Measurements from ENCODE around the gene ABRACL. TPM values are rescaled to one million over a fixed set of nuclear protein-coding genes. Genes with fewer than 3 reads are reported as not detected.

ABRACL gene
- total RNA-seq, 4 donors from 2014 or later, result 4.6 to 10.1 (median 7.1) TPM

DNA sequence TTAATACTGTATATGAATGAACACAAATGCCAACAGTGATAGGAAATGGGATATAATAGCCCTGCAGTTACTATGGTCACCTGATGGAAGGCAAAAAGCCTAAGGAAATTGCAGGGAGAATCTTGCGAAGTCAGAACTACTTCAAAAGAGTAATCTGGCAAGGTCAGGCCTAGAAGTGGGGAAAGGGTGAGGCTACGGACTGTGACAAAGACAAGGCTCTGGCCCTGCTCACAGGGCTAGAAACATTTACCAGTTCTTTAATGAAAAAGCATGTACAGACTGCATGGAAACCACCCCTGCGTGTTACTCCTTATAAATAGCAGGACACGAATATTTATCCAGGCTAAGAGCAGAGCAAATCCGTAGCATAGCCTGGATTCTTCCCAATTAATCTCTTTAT is 53.8 kb downstream of the ABRACL start:
- Histone ChIP-seq H3K27me3 (no peaks in the 10 kb centered on the region), H3K9me3 (no peaks in the 10 kb centered on the region), H3K4me1 (no peaks in the 10 kb centered on the region), H3K36me3 (no peaks in the 10 kb centered on the region), H3K27ac (replicated peaks in 1 of 4) (no peak overlapping the region), H3K4me3 (no peak overlapping the region)
- TF ChIP-seq, protein P1, sequence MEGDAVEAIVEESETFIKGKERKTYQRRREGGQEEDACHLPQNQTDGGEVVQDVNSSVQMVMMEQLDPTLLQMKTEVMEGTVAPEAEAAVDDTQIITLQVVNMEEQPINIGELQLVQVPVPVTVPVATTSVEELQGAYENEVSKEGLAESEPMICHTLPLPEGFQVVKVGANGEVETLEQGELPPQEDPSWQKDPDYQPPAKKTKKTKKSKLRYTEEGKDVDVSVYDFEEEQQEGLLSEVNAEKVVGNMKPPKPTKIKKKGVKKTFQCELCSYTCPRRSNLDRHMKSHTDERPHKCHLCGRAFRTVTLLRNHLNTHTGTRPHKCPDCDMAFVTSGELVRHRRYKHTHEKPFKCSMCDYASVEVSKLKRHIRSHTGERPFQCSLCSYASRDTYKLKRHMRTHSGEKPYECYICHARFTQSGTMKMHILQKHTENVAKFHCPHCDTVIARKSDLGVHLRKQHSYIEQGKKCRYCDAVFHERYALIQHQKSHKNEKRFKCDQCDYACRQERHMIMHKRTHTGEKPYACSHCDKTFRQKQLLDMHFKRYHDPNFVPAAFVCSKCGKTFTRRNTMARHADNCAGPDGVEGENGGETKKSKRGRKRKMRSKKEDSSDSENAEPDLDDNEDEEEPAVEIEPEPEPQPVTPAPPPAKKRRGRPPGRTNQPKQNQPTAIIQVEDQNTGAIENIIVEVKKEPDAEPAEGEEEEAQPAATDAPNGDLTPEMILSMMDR (IDR thresholded peaks at IDR 0.05), result no peak
- no peak for TF ChIP-seq EP300 (IDR thresholded peaks at IDR 0.05)
- no peak for TF ChIP-seq POLR2AphosphoS5 (IDR thresholded peaks at IDR 0.05)
- TF ChIP-seq POLR2A (IDR thresholded peaks at IDR 0.05; ENCODE audit: low read depth), result no peak
- 86% methylated on average over 5 of the region's 5 CpGs for WGBS
- DNase-seq (ENCODE audit: extremely low spot score), result no peak
- intact Hi-C loops (cut with DNase I), result no loop called here

DNA sequence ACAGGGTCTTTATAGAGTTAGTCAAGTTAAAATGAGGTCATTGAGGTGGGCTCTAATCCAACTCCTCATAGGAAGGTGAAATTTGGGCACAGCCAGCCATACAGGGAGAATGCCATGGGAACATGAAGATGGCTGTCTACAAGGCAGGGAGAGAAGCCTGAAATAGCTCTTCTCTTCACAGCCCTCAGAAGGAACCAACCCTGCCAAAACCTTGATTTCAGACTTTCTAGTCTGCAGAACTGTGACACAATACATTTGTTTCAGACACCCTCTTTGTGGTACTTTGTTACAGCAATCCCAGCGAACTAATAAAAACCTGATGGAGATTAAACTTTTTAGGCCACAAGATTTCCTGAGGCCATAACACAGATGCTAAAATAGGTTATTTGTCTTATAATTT is 63.3 kb downstream of the ABRACL start:
- no peaks in the 10 kb centered on the region for H3K27me3 ChIP-seq
- no peaks in the 10 kb centered on the region for H3K4me1 ChIP-seq
- H3K27ac ChIP-seq (replicated peaks in 1 of 4), result no peak overlapping the region
- no peaks in the 10 kb centered on the region for H3K9me3 ChIP-seq
- H3K4me3 ChIP-seq, result no peak overlapping the region
- WGBS, result 100% methylated on average over 1 of the region's 1 CpG
- intact Hi-C loops (cut with DNase I), result no loop called here
- no peaks in the 10 kb centered on the region for H3K36me3 ChIP-seq
- no peak for DNase-seq (ENCODE audit: extremely low spot score)
- TF ChIP-seq EP300 (IDR thresholded peaks at IDR 0.05) (no peak), POLR2A (IDR thresholded peaks at IDR 0.05; ENCODE audit: low read depth) (no peak), POLR2AphosphoS5 (IDR thresholded peaks at IDR 0.05) (no peak)
- TF ChIP-seq, protein P1 (IDR thresholded peaks at IDR 0.05), result no peak

Other genes with a start within 250 kb of the ABRACL start
- gene ECT2L, start 232.7 kb upstream of the ABRACL start, total RNA-seq, result under 1 TPM; 0.17 to 0.42 (median 0.21) TPM
- gene REPS1, start 40.5 kb upstream of the ABRACL start, total RNA-seq, result 10 to 100 TPM; 23.4 to 43.2 (median 30.1) TPM
- 10 to 100 TPM; 43.2 to 68.4 (median 52.4) TPM for gene HECA, start 106.3 kb downstream of the ABRACL start, total RNA-seq

Data from esophagus muscularis mucosa (tissue), 4 donors.